Thoracic aorta (tissue), 2 donors: ENCODE measurements around the gene MYRFL. TPM values are rescaled to one million over a fixed set of nuclear protein-coding genes. Genes with fewer than 3 reads are reported as not detected.
"Not testable (repeated sequence)": the region's sequence is repeated elsewhere in the genome, so short reads cannot be mapped to it uniquely, and the experiment has no call there.

ENCODE experiments used
- ATAC-seq: fragments of 150-250 bp; one replicate; pipeline ENCODE4 v1.8.0; 2017; ENCODE audit warnings: low read depth; ENCODE audit not compliant: insufficient number of reproducible peaks, low FRiP score
- DNase-seq: peaks from one replicate; pipeline ENCODE4 v3.0.0-alpha.2; 2020; ENCODE audit warnings: low spot score
- H3K27ac ChIP-seq, 2 donors: fragments of 200-600 bp; sonication (generic); 1 replicate in 1 of 2; 2 replicates in 1 of 2; pipeline ENCODE4 v1.5.1; 2016; ENCODE audit warnings: mild to moderate bottlenecking in 2 of 2, moderate library complexity in 2 of 2
- H3K27me3 ChIP-seq: fragments of 200-600 bp; sonication (generic); replicated peaks from 2 replicates; pipeline ENCODE4 v1.6.0; 2016; ENCODE audit warnings: mild to moderate bottlenecking; ENCODE audit not compliant: insufficient read depth
- H3K36me3 ChIP-seq: fragments of 200-600 bp; sonication (generic); one replicate; pipeline ENCODE4 v1.5.1; 2016
- H3K4me1 ChIP-seq, 2 donors: fragments of 200-600 bp; sonication (generic); 1 replicate in 1 of 2; 2 replicates in 1 of 2; pipeline versions ENCODE4 v1.5.1 to v1.6.0; 2016; ENCODE audit warnings: low read depth in 2 of 2, mild to moderate bottlenecking in 1 of 2; ENCODE audit not compliant: control insufficient read depth in 1 of 2
- H3K4me3 ChIP-seq: fragments of 200-600 bp; sonication (generic); 2 replicates; pipeline ENCODE4 v1.5.1; 2016; ENCODE audit warnings: mild to moderate bottlenecking
- H3K9me3 ChIP-seq: fragments of 200-600 bp; sonication (generic); 2 replicates; pipeline ENCODE4 v1.5.1; 2016
- total RNA-seq, 2 donors: library from RNA; depleted of rRNA; stranded (reverse); fragments of >200 nt; gene quantifications; one replicate each; pipeline versions ENCODE4 v1.1.0 to v1.2.3, GENCODE V29; 2016
- TF ChIP-seq, protein P1 (sequence below): fragments of 200-600 bp; sonication (generic); IDR thresholded peaks from one replicate; pipeline ENCODE4 v1.5.1; 2019; ENCODE audit warnings: antibody characterized with exemption

The MYRFL gene
- total RNA-seq, 2 donors from 2014 or later, result not detected

DNA sequence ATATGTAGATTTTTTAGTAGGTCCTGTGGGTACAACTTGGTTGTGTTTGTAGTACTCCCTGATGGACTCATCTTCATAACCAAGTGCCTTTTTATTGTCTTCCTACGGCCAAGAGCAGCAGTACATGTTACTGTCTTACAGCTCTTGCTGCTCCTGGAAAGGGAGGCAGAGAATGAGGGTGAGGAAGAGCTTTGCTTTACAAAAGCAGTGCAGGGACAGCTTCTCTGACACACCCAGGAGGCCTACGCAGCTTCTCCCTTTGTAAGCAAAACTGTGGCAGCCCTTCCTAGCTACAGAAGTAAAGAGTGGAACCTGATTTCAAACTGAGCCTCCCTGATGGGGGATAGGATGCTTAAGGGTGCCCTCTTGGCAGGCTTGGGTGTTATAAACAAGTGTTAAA, 18.6 kb downstream of the MYRFL start:
- no peak overlapping the region for H3K27ac ChIP-seq
- no peaks in the 10 kb centered on the region for H3K27me3 ChIP-seq
- TF ChIP-seq, protein P1, sequence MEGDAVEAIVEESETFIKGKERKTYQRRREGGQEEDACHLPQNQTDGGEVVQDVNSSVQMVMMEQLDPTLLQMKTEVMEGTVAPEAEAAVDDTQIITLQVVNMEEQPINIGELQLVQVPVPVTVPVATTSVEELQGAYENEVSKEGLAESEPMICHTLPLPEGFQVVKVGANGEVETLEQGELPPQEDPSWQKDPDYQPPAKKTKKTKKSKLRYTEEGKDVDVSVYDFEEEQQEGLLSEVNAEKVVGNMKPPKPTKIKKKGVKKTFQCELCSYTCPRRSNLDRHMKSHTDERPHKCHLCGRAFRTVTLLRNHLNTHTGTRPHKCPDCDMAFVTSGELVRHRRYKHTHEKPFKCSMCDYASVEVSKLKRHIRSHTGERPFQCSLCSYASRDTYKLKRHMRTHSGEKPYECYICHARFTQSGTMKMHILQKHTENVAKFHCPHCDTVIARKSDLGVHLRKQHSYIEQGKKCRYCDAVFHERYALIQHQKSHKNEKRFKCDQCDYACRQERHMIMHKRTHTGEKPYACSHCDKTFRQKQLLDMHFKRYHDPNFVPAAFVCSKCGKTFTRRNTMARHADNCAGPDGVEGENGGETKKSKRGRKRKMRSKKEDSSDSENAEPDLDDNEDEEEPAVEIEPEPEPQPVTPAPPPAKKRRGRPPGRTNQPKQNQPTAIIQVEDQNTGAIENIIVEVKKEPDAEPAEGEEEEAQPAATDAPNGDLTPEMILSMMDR, result no peak
- DNase-seq (no peak), ATAC-seq (no peak)
- H3K4me1 ChIP-seq, result no peaks in the 10 kb centered on the region
- H3K36me3 ChIP-seq, result no peaks in the 10 kb centered on the region
- H3K4me3 ChIP-seq, result no peak overlapping the region
- H3K9me3 ChIP-seq, result no peaks in the 10 kb centered on the region

DNA sequence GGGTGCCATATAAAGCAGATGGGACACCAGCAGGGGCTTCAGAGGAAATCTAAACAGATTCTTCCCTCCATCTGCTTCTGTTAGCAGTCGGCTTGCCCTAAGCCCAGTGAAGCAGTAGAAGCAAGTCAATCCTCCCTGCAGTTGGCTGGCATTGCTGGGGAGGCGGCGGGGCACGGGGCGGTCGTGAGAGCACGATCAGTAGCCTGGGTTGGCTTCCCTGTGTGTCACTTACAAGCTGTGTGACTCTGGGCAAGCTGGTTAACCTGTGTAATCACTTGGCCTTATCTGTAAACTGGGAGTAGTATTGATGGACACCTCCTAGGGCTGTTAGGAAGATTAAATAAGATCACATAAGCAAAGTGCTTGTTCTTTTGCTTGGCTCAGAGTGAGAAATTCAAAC, 19.4 kb downstream of the MYRFL start:
- H3K4me3 ChIP-seq, result no peak overlapping the region
- no peaks in the 10 kb centered on the region for H3K4me1 ChIP-seq
- no peaks in the 10 kb centered on the region for H3K9me3 ChIP-seq
- H3K27me3 ChIP-seq, result no peaks in the 10 kb centered on the region
- H3K27ac ChIP-seq, result no peak overlapping the region
- ATAC-seq (no peak), DNase-seq (no peak)
- no peaks in the 10 kb centered on the region for H3K36me3 ChIP-seq
- TF ChIP-seq, protein P1, result no peak

DNA sequence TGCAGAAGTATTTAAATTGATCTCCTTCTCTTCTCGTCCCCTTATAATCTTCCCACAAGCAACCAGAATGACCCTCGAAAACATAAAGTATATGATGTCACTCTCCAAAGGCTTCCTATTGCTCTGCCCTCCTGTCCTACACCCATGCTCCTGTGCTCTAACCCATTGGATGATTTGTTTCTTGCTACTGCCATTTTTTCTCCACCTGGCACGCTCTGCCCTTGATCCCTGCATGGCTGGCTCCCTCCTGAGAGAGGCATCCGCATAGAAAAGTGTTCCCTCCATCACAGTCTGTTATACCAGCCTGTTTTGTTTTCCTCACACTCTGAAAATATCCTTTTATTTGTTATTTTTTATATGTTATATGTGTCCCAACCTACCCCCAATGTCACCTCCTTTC, 19.8 kb downstream of the MYRFL start:
- Histone ChIP-seq H3K27me3 (no peaks in the 10 kb centered on the region), H3K27ac (no peak overlapping the region), H3K9me3 (no peaks in the 10 kb centered on the region), H3K4me3 (no peak overlapping the region), H3K36me3 (no peaks in the 10 kb centered on the region), H3K4me1 (no peaks in the 10 kb centered on the region)
- TF ChIP-seq, protein P1, result no peak
- DNase-seq (no peak), ATAC-seq (no peak)

DNA sequence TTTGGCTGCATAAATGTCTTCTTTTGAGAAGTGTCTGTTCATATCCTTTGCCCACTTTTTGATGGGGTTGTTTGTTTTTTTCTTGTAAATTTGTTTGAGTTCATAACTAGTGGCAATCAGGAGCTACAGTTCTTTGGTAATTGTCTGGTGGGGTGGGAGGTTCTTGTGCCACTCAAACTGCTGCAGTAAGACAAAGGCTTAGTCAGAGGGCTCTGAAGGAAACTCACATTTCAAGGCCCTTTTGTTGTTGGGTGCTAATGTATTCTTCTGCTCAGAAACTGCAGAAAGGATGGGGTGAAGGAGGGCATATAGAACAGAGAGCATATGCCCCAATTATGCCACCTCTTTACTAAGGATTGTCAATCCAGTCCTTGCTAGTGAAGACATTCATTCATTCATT, 21.9 kb downstream of the MYRFL start:
- no peaks in the 10 kb centered on the region for H3K9me3 ChIP-seq
- ATAC-seq (no peak), DNase-seq (no peak)
- no peaks in the 10 kb centered on the region for H3K27me3 ChIP-seq
- no peak overlapping the region for H3K4me3 ChIP-seq
- H3K4me1 ChIP-seq, result no peaks in the 10 kb centered on the region
- H3K27ac ChIP-seq, result no peak overlapping the region
- TF ChIP-seq, protein P1, result no peak
- H3K36me3 ChIP-seq, result no peaks in the 10 kb centered on the region

DNA sequence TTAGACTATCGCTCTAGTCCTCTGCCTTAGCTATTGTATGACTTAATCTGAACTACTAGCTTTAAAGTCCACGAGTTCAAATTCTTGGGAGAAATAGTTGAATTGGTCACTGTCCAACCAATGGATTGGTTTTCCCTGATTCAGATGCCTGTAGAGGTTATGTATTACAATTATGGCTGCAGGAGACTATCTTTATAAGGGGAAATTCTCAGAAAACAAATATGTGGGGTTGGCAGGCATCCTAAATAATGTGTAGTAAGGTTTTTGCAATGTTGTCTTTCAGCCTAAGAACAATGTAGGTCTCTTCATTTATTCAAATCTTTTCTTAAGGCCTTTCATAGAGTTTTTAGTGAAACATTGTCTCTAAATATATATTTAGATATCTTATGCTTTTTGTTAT, 26.9 kb downstream of the MYRFL start:
- Histone ChIP-seq H3K27me3 (no peaks in the 10 kb centered on the region), H3K36me3 (no peaks in the 10 kb centered on the region), H3K4me3 (no peak overlapping the region), H3K9me3 (no peaks in the 10 kb centered on the region), H3K27ac (no peak overlapping the region), H3K4me1 (no peaks in the 10 kb centered on the region)
- ATAC-seq (no peak), DNase-seq (no peak)
- TF ChIP-seq, protein P1, result no peak

DNA sequence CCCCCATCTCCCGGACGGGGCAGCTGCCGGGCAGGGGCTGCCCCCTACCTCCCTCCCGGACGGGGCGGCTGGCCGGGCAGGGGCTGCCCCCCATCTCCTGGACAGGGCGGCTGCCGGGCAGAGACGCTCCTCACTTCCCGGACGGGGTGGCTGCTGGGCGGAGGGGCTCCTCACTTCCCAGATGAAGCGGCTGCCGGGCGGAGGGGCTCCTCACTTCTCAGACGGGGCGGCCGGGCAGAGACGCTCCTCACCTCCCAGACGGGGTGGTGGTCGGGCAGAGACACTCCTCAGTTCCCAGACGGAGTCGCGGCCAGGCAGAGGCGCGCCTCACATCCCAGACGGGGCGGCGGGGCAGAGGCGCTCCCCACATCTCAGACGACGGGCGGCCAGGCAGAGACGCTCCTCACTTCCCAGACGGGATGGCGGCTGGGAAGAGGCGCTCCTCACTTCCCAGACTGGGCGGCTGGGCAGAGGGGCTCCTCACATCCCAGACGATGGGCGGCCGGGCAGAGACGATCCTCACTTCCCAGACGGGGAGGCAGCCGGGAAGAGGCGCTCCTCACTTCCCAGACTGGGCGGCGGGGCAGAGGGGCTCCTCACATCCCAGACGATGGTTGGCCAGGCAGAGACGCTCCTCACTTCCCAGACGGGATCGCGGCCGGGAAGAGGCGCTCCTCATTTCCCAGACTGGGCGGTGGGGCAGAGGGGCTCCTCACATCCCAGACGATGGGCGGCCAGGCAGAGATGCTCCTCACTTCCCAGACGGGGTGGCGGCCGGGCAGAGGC, 28.3 kb downstream of the MYRFL start:
- not testable (repeated sequence) for H3K27me3 ChIP-seq, ATAC-seq, H3K4me3 ChIP-seq, DNase-seq, H3K27ac ChIP-seq, H3K36me3 ChIP-seq, H3K4me1 ChIP-seq, H3K9me3 ChIP-seq
